Lung (tissue), 12 donors: ENCODE results near the gene KRTAP26-1. TPM values are rescaled to one million over a fixed set of nuclear protein-coding genes. Genes with fewer than 3 reads are reported as not detected.

Experiments used
- ATAC-seq: fragments of 200-7000 bp; cut with Tn5 transposase; one replicate; pipeline ENCODE4 v1.9.1; 2020; ENCODE audit warnings: moderate number of reproducible peaks; ENCODE audit not compliant: insufficient read depth, low FRiP score
- DNase-seq, 3 donors: peaks; one replicate each; pipeline ENCODE4 v3.0.0-alpha.2; 2013 to 2017
- H3K27ac ChIP-seq, 2 donors: one replicate each; pipeline ENCODE4 v1.5.1; 2013; ENCODE audit warnings: mild to moderate bottlenecking in 2 of 2, moderate library complexity in 2 of 2, control low read depth in 1 of 2, inconsistent platforms in 1 of 2, low read depth in 1 of 2, low read length in 1 of 2
- H3K27me3 ChIP-seq, 3 donors: one replicate each; pipeline ENCODE4 v1.5.1; 2013; ENCODE audit warnings: low read length in 2 of 3; ENCODE audit not compliant: control insufficient read depth in 3 of 3, insufficient read depth in 3 of 3
- H3K36me3 ChIP-seq, 4 donors: one replicate each; pipeline ENCODE4 v1.5.1; 2013; ENCODE audit warnings: low read length in 4 of 4, mild to moderate bottlenecking in 1 of 4, moderate library complexity in 1 of 4; ENCODE audit not compliant: control insufficient read depth in 4 of 4, insufficient read depth in 4 of 4
- H3K4me1 ChIP-seq, 5 donors: one replicate each; pipeline ENCODE4 v1.5.1; 2013; ENCODE audit warnings: low read length in 5 of 5, mild to moderate bottlenecking in 2 of 5, moderate library complexity in 1 of 5; ENCODE audit not compliant: control insufficient read depth in 5 of 5, insufficient read depth in 5 of 5
- H3K4me3 ChIP-seq: one replicate; pipeline ENCODE4 v1.5.1; 2013; ENCODE audit warnings: mild to moderate bottlenecking, control low read depth, moderate library complexity
- H3K9ac ChIP-seq, 2 donors: one replicate each; pipeline ENCODE4 v1.5.1; 2013; ENCODE audit warnings: low read length in 2 of 2, control low read depth in 1 of 2; ENCODE audit not compliant: insufficient read depth in 1 of 2
- H3K9me3 ChIP-seq, 4 donors: one replicate each; pipeline ENCODE4 v1.5.1; 2013; ENCODE audit warnings: low read length in 3 of 4, mild to moderate bottlenecking in 1 of 4, moderate library complexity in 1 of 4; ENCODE audit not compliant: control insufficient read depth in 4 of 4, insufficient read depth in 3 of 4
- WGBS, 2 donors: extraction: QIAGEN DNeasy Blood & Tissue Kit; methylation state at CpG; one replicate each; pipeline ENCODE4 v1.1.7; 2013; 5-methylcytosine and 5-hydroxymethylcytosine counted together
- polyA plus RNA-seq, 2 donors: library from polyadenylated mRNA; stranded (reverse); fragments of 200-250 nt; gene quantifications; one replicate each; pipeline ENCODE4 v1.2.1, GENCODE V29; 2013
- total RNA-seq, 2 donors: library from RNA; depleted of rRNA in 1 of 2; stranded (reverse); fragments of >200 nt in 1 of 2; gene quantifications; one replicate each; pipeline ENCODE4 v1.2.1, GENCODE V29; 2014 to 2021
- TF ChIP-seq, protein P1 (sequence below): IDR thresholded peaks from 2 replicates; pipeline ENCODE4 v1.5.1; 2012; ENCODE audit warnings: mild to moderate bottlenecking; ENCODE audit errors: control extremely low read depth, extremely low read depth
- donor health status: control.
- donor health status: control.
- donor health status: Bipolar disorder and iron deficiency.
- donor health status: healthy.
- donor health status: DM: yes; HTN: yes; CAD: no.

KRTAP26-1 gene
- total and polyA plus RNA-seq, 4 donors, result not detected

DNA sequence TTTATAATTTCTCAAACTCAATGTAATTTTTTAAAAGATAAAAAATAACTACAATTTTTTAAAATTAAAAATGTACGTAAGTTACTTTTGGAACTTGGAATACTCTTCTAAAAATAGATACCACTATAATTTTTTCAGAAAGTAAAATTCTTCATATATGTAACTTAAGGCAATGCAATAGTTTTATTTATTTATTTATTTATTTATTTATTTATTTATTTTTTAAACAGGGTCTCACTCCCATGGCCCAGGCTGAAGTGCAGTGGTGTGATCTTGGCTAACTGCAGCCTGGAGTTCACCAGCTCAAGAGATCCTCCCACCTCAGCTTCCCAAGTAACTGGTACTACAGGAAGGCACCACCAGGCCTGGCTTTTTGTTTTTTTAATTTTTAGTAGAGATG lies 31.4 kb upstream of the KRTAP26-1 start:
- Histone ChIP-seq H3K36me3 (no peaks in the 10 kb centered on the region), H3K9ac (no peak overlapping the region), H3K4me3 (no peak overlapping the region), H3K9me3 (no peaks in the 10 kb centered on the region), H3K27ac (no peak overlapping the region), H3K27me3 (no peaks in the 10 kb centered on the region), H3K4me1 (peaks cover 0 to 7% (median 0%) of the 10 kb centered on the region in 5 donors)
- TF ChIP-seq, protein P1, sequence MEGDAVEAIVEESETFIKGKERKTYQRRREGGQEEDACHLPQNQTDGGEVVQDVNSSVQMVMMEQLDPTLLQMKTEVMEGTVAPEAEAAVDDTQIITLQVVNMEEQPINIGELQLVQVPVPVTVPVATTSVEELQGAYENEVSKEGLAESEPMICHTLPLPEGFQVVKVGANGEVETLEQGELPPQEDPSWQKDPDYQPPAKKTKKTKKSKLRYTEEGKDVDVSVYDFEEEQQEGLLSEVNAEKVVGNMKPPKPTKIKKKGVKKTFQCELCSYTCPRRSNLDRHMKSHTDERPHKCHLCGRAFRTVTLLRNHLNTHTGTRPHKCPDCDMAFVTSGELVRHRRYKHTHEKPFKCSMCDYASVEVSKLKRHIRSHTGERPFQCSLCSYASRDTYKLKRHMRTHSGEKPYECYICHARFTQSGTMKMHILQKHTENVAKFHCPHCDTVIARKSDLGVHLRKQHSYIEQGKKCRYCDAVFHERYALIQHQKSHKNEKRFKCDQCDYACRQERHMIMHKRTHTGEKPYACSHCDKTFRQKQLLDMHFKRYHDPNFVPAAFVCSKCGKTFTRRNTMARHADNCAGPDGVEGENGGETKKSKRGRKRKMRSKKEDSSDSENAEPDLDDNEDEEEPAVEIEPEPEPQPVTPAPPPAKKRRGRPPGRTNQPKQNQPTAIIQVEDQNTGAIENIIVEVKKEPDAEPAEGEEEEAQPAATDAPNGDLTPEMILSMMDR, result no peak
- no peak for ATAC-seq
- DNase-seq, result no peak
- WGBS, 2 donors, result 96 to 100% methylated on average over 1 of the region's 1 CpG

DNA sequence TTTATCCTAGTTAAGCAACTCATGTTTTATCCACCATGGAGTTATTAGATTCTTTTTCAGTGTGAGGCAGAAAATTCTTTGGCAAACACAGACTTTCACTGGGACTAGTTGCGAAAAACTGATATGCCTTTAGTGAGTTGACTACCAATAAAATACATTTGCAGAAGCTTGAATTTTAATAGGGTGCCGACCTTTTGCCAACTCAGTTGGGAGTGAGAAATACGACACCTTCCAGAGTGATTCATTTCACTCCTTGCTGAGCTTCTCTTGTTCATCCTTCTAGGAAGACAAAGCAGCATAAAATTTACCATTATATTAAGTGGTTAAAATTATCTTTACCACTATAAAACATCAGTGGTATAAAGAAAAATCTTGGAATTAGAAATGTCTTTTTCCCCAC lies 29.5 kb upstream of the KRTAP26-1 start:
- no peak overlapping the region for H3K4me3 ChIP-seq
- no peaks in the 10 kb centered on the region for H3K9me3 ChIP-seq
- no peak for ATAC-seq
- WGBS, 2 donors, result 43 to 47% methylated on average over 3 of the region's 3 CpGs
- no peaks in the 10 kb centered on the region for H3K27me3 ChIP-seq
- H3K4me1 ChIP-seq, result peaks cover 0 to 7% (median 0%) of the 10 kb centered on the region in 5 donors
- no peak overlapping the region for H3K9ac ChIP-seq
- H3K36me3 ChIP-seq, result no peaks in the 10 kb centered on the region
- no peak overlapping the region for H3K27ac ChIP-seq
- no peak for DNase-seq
- TF ChIP-seq, protein P1, result no peak

DNA sequence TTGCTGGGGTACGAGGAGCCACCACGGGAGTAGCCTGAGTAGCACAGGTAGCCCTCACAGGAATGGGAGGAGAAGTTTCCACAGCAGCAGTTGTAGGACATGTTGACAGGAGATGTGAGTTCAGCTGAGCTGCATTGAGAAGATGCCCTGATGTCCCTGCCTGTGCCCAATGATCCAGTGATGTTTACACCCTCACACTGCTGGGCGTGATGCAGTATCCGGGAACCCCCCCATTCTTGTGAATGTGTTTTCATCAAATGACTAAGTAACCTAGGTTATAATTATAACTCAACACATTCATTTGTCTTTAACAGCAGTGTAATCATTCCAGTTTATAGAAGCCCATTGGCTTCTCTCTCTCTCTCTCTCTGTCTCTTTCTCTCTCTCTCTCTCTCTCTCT lies 28.4 kb upstream of the KRTAP26-1 start, which contains the start of gene KRTAP23-1:
TSS of gene KRTAP23-1 (minus strand) at position 101 of the 400 bp plus-strand sequence. CDS start at position 101, 0 bp downstream.
- ATAC-seq (no peak), DNase-seq (no peak)
- no peak within 1 kb of the TSS for H3K4me3 ChIP-seq
- no peak within 1 kb of the TSS for H3K27ac ChIP-seq
- no peaks in the 10 kb centered on the region for H3K9me3 ChIP-seq
- H3K4me1 ChIP-seq, result peaks cover 0 to 7% (median 0%) of the 10 kb centered on the region in 5 donors
- no peaks in the 10 kb centered on the region for H3K27me3 ChIP-seq
- TF ChIP-seq, protein P1, result no peak
- WGBS, 2 donors, result 86 to 88% methylated on average over 4 of the region's 4 CpGs
- H3K36me3 ChIP-seq, result no peaks in the 10 kb centered on the region
- no peak within 1 kb of the TSS for H3K9ac ChIP-seq

DNA sequence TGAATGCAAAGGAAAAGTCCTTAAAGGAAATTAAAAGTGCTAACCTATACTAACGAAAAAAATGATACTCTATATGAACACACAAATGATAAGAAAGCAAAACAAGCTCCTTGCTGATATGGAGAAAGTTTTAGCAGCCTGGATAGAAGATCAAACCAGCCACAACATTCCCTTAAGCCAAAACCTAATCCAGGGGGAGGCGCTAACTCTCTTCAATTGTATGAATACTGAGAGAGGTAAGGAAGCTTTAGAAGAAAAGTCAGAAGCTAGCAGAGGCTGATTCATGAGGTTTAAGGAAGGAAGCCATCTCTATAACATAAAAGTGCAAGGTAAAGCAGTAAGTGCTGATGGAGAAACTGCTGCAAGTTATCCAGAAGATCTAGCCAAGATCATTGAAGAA lies 24.9 kb upstream of the KRTAP26-1 start:
- H3K9ac ChIP-seq, result no peak overlapping the region
- peaks cover 0 to under 1% (median 0%) of the 10 kb centered on the region in 5 donors for H3K4me1 ChIP-seq
- no peaks in the 10 kb centered on the region for H3K27me3 ChIP-seq
- no peaks in the 10 kb centered on the region for H3K36me3 ChIP-seq
- no peak overlapping the region for H3K27ac ChIP-seq
- DNase-seq, result no peak
- TF ChIP-seq, protein P1, result no peak
- no peak overlapping the region for H3K4me3 ChIP-seq
- no peaks in the 10 kb centered on the region for H3K9me3 ChIP-seq
- ATAC-seq, result no peak
- WGBS, 2 donors, result 74 to 83% methylated on average over 2 of the region's 2 CpGs
